ENCODE results near the gene CNTN4.
"Not testable (repeated sequence)": the region's sequence is repeated elsewhere in the genome, so short reads cannot be mapped to it uniquely, and the experiment has no call there.

The CNTN4 gene

DNA sequence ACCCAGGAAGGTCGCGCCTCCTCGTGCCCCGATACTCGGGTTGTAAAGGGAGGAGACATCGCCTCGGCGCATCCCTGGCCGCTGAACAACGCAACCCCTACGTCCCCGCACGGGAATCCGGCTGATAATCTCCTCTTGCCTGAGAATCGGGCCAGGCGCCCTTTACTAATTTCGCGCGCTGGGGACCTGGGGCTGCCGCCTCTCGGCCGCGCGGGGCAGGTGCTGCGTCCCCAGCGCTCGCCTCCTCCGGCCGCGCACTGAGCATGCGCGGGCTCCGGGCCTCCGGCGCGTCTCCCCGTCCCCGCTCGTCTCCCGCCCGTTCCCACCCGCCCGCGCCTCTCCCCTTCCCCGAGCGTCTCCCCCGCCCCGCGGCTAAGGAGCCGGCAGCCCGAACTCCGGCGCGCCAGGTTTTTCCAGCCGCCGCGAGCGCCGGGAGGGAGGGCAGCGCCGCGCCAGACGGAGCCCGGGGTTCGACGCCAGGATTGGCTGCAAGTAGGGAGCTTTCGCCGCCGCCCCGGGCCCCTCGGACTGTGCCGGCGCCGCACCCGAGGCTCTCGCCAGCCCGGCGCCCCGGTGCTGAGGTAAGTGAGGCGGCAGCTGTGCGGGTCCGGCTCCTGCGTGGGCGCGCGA, at the start of gene CNTN4:
Gene CNTN4, plus strand, starts transcription at position 469 of the 630 bp plus-strand sequence.
- no peak for DNase-seq (ENCODE audit: low read depth, low spot score)

DNA sequence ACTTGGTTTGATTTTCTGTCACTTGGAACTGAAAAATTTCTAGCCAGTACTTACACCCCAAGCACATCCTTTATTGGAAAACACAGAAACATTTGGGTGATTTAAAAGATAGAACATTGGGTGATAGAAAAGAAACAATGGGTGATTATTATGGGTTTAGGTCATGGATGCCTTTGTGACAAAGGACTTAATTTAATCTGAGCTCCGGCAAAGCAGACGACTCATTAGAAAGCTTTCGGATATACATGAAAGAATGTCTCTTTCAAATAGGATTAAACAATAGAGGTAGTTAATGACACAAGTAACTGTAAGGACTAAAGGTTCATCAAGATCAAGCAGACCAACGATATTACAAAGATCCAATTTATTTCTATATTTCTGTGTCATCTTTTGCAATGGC, 37.3 kb upstream of the CNTN4 start:
- DNase-seq (ENCODE audit: low read depth, low spot score): no peak

DNA sequence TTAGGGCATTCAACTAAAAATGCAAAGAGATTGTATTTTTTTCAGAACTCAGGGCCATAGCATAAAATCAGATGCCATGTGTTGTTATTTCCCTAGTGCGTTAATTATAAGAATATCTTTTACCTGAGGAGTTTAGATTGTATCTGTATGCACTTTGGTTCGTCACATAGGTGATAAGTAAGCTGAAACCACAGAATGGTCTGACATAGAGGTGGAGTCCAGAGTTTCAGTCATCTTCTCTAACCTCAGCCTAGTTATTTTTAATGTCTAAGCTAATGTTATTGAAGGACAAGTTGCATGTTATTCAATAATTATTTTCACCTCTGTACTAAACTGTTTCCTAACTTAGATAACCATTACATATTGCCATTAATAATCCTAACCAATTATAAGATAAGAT, 27.1 kb upstream of the CNTN4 start:
- DNase-seq (ENCODE audit: low read depth, low spot score): no peak

DNA sequence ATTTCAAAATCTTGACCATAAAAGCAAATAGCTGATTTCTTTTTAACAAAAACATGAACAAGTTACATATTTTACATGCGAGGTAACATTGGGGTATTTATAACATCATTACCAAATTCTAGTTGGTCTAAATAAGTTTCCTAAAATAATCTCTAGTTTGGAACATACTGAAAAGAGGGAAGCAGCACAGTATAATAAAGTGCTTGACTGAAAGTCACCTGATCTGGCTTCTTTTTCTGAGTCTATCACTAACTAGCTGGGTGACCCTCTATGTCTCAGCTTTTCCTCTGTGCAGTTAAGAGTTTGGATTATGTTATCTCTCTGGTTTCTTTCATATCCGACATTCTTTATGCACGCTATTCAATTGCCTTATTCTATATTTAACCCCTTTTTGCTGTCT, 19.8 kb upstream of the CNTN4 start:
- no peak for DNase-seq (ENCODE audit: low read depth, low spot score)

DNA sequence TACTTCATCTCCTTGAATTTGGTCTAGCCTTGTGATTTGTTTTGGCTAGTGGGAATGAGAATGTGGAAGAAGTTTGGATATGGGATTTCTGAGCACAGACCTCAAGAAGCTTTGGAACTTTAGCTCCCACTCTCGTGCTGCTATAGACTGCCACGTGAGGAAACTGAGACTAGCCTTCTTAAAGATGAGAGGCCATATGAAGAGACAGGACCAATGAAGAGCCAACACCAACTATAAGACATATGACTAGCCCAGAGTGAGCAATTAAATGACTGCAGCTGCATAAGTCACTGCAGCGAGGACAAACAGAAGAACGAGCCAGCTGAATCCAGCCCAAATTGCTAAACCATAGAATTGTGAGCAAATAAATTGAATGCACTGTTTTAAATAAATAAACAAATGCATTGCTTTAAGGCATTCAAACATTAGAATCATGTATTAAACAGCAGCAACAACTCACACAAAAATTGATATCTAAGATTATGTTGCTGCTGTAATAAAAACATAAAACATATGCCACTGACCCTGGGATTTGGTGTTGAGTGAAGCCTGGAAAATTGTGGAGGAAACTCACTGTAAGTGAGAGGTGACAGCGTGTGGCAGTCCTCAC, 15.7 kb upstream of the CNTN4 start:
- no peak for DNase-seq (ENCODE audit: low read depth, low spot score)

DNA sequence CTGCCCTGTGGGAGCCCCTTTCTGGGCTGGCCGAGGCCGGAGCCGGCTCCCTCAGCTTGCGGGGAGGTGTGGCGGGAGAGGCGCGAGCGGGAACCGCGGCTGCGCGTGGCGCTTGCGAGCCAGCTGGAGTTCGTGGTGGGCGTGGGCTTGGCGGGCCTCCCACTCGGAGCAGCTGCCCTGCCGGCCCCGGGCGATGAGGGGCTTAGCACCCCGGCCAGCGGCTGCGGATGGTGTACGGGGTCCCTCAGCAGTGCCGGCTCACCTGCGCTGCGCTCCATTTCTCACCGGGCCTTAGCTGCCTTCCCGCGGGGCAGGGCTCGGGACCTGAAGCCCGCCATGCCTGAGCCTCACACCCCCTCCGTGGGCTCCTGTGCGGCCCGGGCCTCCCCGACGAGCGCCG, 15.1 kb upstream of the CNTN4 start:
- DNase-seq (ENCODE audit: low read depth, low spot score): not testable (repeated sequence)

DNA sequence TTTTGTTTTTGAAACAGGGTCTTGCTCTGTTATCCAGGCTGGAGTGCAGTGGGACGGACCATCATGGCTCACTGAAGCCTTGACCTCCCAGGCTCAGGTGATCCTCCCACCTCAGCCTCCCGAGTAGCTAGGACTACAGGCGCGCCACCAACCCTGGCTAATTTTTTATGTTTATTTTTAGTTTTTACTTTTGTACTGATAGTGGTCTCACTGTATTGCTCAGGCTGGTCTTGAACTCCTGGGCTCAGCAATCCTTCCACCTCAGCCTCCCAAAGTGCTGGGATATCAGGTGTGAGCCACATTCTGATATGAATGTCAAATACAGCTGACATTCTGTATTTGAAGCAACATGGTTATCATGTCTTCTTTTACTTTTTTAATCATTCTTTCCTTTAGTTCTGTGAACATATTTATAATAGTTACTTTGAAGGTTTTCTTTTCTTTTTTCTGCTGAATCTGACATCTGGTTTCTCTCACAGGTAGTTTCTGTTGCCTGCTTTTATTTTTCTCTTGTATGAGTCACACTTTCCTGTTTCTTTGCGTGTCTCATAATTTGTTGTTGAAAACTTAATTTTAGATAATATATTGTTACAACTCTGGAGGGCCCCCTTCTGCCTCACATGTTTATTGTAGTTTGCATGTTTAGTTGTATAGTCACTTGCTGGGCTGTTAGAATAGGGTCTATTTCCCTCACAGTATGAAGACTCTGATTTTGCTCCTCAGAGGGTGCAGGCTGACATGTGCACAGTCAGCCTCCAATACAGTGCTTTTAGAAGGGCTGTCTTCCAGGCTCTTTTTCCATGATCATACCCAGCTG, 8.4 kb upstream of the CNTN4 start:
- no peak for DNase-seq (ENCODE audit: low read depth, low spot score)

DNA sequence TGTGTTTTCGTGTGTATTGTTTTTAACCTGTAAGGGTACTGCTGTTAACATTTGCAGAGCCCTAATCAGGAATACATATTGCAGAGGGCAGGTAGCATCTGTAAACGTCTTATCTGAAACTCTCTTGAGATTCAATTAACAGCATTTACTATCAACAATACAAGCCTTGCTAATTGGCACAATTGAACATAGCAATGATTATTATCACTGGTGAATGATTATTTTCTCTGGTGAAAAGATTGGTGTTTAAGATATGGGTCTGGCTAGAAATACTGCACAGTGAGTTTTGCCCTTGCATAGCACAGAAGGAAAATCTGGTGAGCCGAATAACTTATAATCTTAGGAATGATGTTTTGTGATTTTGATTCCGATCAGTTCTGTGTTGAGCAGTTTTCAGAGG, 5.9 kb upstream of the CNTN4 start:
- DNase-seq (ENCODE audit: low read depth, low spot score): no peak

DNA sequence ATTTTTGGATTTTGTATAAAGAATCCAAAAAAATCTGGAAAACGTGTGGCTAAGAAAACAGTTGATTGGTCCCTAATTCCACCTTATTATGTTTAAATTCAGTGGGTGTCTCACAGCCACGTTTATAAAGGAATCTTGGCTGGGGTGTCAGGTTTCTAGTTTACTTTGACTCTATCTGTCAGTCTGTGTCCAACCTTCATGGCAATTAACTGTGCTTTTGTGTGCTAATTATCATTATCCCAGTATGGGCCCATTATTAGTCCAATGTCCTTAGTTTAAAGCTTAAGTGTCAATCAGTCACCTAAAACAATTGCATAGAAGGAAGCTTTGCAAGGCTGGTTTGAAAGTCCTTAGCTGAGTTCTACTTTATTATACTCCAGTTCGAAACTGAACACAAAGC, 3.7 kb upstream of the CNTN4 start:
- no peak for DNase-seq (ENCODE audit: low read depth, low spot score)

DNA sequence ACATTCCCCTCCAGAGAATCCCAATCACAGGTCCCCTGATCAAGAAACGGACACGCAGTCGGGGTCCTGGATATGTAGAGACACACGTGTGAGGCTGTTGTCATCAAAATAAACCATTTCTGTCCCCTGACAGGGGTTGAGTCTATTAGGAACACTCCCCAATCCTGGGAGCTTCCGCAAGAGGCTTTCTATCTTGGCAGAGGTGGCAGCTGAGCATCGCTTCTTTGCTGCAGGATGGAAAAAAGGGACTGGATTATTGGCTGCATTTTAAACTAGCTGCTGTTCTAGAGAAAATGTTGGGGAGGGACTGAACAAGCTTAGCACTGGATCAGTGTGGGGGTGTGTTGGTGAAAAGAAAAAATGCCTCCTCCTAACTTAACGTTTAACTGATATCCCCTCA, 2.5 kb upstream of the CNTN4 start:
- no peak for DNase-seq (ENCODE audit: low read depth, low spot score)

DNA sequence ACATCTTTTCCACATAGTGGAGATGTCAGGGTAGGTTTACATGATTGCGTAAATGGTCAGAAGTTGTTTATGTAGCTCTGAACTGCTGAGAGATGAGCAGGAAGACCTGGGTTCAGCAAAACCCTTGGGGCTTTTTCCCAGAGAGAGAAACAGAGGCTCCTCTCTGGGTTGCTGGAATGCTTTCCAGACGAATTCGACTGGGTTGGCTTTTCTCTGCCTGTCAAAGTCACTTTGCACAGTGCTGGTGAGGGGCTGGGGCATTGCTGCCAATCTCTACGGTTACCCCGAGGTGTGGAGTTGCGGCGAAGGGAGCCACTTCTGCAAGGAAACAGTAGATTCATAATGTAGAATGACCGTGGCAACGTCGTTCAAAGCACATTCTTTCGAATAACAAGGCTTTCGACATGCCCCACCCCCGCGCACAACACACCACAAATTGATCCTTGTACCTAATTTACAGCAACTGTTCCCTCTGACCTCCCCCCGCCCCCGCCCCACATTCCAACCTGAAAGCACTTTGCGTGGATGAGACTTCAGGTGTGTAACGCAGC, 950 bp upstream of the CNTN4 start:
- no peak for DNase-seq (ENCODE audit: low read depth, low spot score)

DNA sequence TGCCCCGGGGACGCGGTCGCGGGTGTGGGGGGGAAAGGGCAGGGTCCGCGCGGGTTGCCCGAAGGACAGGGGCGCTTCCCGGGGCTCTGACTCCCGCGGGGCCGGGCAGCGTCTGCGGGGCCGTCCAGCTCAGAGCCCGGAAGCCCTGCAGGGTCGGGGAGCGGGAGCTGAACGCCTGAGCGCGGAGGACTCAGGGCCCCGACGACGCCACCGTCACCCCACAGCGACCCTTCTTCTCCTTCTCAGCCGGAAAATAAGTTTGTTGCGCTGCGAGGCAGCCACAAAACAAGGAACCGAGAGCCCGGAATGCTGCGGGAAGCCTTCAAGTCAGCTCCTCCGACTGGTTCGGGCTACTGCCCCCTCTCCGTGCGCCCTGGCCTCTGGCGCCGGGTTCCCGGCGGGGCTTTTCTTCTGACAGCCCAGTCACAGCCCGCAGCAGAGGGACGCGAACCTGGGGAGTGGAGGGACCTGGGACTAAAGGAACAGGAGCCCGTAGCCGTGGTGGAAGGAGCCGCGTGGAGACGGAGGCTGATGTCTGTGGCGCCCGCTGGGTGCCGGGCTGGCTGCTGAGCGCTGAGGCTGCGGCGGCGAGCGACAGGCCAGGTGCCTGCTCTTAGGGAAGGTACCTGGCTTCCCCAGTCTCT, 484 bp downstream of the CNTN4 start:
- DNase-seq (ENCODE audit: low read depth, low spot score): no peak

DNA sequence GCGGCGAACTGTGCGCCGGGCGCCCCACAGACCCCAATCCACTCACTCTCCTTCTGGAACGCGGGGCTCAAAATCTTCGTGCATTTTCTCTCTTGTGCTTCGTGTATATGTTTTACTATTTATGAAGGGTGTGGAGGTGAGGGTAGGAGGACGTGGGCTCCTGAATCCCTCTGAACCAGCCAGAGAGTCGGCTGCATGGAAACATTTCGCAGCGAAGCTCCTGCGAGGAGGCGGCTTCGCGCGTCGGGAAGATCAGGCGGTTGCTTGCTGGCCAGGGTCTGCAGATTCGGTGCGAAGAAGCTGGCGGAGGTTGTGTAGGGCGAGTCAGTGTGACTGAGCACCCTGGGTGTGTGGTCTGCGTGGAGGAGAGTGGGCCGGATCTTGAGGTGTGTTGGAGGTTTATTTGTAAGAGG, 1.1 kb downstream of the CNTN4 start:
- no peak for DNase-seq (ENCODE audit: low read depth, low spot score)

DNA sequence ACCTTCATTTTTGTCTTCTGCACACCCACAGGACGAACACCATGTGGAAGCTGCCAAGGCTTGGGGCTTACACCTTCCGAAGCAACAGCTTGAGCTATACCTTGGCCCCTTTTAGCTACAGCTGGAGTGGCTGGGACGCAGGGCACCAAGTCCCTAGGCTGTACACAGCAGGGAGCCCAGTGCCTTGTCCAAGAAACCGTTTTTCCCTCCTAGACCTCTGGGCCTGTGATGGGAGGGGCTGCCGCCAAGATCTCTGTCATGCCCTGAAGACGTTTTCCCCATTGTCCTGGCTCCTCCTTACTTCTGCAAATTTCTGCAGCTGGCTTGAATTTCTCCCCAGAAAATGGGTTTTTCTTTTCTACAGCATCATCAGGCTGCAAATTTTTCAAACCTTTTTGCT, 7.8 kb downstream of the CNTN4 start:
- no peak for DNase-seq (ENCODE audit: low read depth, low spot score)

DNA sequence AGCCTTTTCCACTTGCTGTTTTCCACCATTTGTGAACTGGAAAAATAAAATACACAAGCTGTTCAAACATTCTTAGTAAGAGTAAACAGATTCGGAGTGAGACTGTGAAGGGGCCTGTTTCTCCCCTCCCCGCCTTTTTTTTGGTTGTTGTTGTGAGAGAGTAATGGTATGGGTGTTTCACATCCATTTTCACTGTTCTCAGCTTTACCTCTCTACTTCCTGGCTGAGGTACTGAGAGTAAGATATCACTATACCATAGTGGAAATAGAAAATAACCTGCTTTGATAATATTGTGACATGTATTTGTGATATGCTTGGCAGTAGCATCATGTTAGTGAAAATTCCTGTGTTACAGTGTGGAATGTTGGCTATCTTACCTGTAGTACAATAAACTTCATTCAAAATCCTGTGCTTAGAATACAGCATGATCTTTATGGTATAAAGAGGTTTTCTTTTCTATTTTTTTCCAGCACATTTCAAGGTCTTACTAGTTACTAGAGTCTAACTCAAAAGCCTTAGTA, 12.0 kb downstream of the CNTN4 start:
- no peak for DNase-seq (ENCODE audit: low read depth, low spot score)

DNA sequence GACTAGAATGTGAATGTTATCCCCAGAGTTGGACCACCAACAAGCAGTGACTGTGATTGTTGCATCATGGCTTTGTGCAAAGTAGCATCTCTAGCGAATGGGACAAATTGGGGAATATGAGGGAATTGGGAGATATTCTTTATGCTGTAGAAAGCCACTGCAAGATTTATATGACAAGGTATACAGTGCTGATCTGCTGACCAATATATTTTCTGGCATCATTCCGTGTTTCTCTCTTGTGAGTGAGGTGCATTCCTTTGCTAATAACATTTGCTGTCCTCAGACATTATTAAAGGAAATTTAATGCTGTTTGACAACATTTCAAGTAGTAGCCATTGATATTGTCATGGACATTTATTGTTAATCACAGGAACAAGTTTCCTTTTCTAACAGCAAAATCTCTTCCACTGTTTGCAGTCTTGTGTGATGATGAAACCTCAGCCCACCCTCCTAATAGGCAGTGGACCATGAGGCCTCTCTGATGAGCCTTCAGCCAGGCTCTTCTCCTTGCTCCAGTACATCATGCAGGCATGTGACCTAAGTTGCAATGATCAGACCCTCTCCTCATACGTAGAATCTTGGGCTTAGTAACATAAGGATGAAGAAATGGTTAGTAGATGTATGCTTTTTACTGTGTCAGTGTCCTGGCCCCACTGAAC, 16.1 kb downstream of the CNTN4 start:
- DNase-seq (ENCODE audit: low read depth, low spot score): no peak

DNA sequence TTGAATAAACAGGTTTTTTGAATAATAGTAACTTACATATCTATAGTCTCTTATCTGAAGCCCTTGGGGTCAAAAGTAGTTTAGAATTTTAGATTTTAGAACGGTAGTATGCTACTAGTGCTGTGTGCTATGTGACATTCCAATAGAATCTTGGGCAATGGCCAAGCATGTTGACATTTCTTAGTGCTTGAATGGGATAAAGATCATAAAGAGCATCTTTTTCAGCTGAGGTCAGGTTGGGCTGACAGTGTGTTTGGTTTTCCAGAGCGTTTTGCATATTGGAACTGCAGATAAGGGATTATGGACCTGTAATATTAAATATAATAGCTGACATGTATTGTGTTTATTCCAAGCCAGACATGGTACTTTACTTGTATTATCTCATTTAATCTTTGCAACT, 32.1 kb downstream of the CNTN4 start:
- DNase-seq (ENCODE audit: low read depth, low spot score): no peak

DNA sequence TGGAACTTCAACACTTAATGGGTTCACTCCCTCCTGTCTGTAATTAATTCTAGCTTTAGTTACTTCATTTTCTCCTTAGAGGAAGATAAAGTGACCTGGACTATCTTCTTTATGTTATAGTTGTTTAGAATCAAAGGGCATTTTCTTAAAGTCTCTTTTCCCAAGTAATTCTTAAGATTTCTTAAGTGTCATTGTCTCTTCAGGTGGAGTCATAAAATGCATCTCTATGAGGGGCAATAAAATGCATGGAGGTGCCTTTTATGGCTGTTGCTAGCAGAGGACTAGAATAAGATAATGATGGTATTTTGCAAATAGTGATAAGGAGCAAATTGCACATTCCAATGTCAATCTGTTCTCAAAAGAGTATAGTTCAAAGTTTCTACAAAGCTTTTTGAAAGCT, 34.5 kb downstream of the CNTN4 start:
- no peak for DNase-seq (ENCODE audit: low read depth, low spot score)

DNA sequence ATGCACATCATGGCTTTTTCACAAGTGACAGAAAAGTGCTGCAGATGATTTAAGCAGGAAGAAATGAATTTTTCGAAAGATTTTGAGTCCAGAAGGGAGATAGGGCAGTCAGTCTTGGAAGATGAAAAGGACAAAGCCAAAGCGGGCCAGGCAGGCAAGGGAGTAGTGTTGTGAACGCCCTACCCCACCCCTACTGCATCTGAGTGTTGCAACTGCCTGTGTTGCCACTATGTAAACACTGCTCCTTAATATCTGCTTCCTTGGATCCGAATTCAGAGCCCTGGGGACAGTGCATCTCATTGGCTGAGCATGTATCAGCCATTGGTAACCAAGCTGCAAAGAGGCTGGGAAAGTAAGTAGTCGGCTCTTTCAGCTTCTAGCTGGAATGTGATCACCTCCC, 39.0 kb downstream of the CNTN4 start:
- DNase-seq (ENCODE audit: low read depth, low spot score): no peak

DNA sequence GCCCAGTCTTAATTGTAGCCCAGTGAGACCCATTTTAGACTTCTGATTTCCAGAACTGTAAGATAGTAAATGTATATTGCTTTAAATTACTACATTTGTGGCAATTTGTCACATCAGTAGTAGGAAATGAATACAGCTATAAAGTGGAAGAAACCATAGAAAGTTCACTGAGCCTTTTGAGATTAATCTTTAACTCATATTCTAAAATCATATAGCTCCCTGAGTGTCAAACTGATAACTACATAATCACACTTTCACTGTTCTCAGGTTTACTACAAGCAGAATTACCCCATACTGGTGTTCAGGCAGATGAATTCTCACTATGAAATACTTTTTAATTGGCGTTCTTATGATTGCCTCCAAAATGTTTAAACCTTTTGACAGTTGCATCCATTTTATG, 42.8 kb downstream of the CNTN4 start:
- no peak for DNase-seq (ENCODE audit: low read depth, low spot score)

DNA sequence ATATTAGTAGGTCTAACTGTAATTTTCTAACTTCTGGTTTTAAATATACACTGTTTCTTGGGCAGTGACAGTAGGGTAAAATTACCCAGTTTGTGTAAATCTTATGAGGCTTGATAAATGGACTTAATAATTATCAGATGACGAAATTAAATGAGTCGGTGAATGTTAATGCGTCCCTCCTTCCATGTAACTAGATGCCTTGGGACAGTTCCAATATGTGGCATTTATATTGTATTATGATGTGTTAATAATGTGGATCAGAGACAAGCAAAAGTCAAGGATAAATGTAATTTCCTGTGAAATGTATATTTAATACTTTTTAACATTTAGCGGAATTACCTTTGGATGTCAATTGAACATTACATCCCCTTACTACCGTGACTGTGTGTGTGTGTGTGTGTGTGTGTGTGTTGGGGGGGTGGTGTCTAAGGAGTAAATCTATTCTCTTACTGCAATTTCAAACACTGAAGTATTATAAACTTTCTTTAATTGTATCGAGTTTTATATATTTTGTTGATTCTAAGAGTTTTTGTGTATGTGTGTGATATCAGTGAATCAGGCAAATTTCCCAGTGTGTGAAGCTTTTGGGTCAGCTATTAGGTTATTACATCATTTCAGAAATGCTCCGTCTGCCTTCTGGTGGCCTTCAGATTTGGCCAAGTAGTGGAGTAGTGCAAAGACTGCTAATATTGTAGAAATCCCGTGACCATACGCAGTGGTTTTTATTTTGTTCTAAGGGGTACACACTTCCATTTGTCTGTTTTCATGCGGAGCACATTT, 50.1 kb downstream of the CNTN4 start:
- no peak for DNase-seq (ENCODE audit: low read depth, low spot score)
